Astrocyte (in vitro differentiated cells and primary cell): ENCODE data around the gene CDKN1C. TPM values are rescaled to one million over a fixed set of nuclear protein-coding genes. Genes with fewer than 3 reads are reported as not detected.

Experiments
- DNase-seq: peaks from one replicate; pipeline ENCODE4 v3.0.0-alpha.2; 2010; ENCODE audit warnings: low read depth
- FAIRE-seq: peaks from 2 replicates; lab custom pipeline; 2011; peaks lifted over from hg19 to GRCh38; lab: Jason Lieb, UNC
- H2AFZ ChIP-seq: 2 replicates; pipeline ENCODE4 v1.6.0; 2012; ENCODE audit warnings: low read depth, low read length, inconsistent platforms
- H3K27ac ChIP-seq: 2 replicates; pipeline ENCODE4 v1.5.1; 2011; ENCODE audit warnings: low read depth, low read length, inconsistent platforms
- H3K27me3 ChIP-seq: 2 replicates; pipeline ENCODE4 v1.6.0; 2011; ENCODE audit warnings: low read length, inconsistent platforms; ENCODE audit not compliant: insufficient read depth
- H3K36me3 ChIP-seq: 2 replicates; pipeline ENCODE4 v1.5.1; 2011; ENCODE audit warnings: low read length, inconsistent platforms; ENCODE audit not compliant: insufficient read depth
- H3K4me1 ChIP-seq: 2 replicates; pipeline ENCODE4 v1.5.1; 2011; ENCODE audit warnings: low read length, inconsistent platforms; ENCODE audit not compliant: insufficient read depth
- H3K4me2 ChIP-seq: 2 replicates; pipeline ENCODE4 v1.6.0; 2012; ENCODE audit warnings: low read length, inconsistent platforms
- H3K4me3 ChIP-seq: 2 replicates; pipeline ENCODE4 v1.5.1; 2011; ENCODE audit warnings: low read depth, mild to moderate bottlenecking, low read length, inconsistent platforms; ENCODE audit not compliant: insufficient read depth
- H3K79me2 ChIP-seq: 2 replicates; pipeline ENCODE4 v1.6.0; 2012; ENCODE audit warnings: mild to moderate bottlenecking, low read length, inconsistent platforms; ENCODE audit not compliant: insufficient read depth
- H3K9ac ChIP-seq: 2 replicates; pipeline ENCODE4 v1.6.0; 2012; ENCODE audit warnings: mild to moderate bottlenecking, low read length, inconsistent platforms
- H3K9me3 ChIP-seq: 2 replicates; pipeline ENCODE4 v1.5.1; 2012; ENCODE audit warnings: low read depth, mild to moderate bottlenecking, low read length, inconsistent platforms; ENCODE audit not compliant: insufficient read depth
- H4K20me1 ChIP-seq: 2 replicates; pipeline ENCODE4 v1.6.0; 2012; ENCODE audit warnings: low read length, inconsistent platforms; ENCODE audit not compliant: insufficient read depth
- H3K27ac Mint-ChIP-seq: one replicate; pipeline ENCODE4 v1.8.0; 2021; ENCODE audit warnings: mild to moderate bottlenecking, mixed read lengths; ENCODE audit not compliant: unreplicated experiment
- H3K27me3 Mint-ChIP-seq: one replicate; pipeline ENCODE4 v1.8.0; 2021; ENCODE audit warnings: low read depth, mixed read lengths; ENCODE audit not compliant: unreplicated experiment
- H3K36me3 Mint-ChIP-seq: one replicate; pipeline ENCODE4 v1.8.0; 2021; ENCODE audit warnings: low read depth, mixed read lengths; ENCODE audit not compliant: unreplicated experiment
- H3K4me1 Mint-ChIP-seq: one replicate; pipeline ENCODE4 v1.8.0; 2021; ENCODE audit warnings: low read depth, mixed read lengths; ENCODE audit not compliant: unreplicated experiment
- H3K4me3 Mint-ChIP-seq: one replicate; pipeline ENCODE4 v1.8.0; 2021; ENCODE audit warnings: mild to moderate bottlenecking, moderate library complexity, mixed read lengths; ENCODE audit not compliant: unreplicated experiment
- H3K9me3 Mint-ChIP-seq: one replicate; pipeline ENCODE4 v1.8.0; 2021; ENCODE audit warnings: mild to moderate bottlenecking, mixed read lengths; ENCODE audit not compliant: unreplicated experiment
- CTCF ChIP-seq: IDR thresholded peaks from 2 replicates; pipeline ENCODE4 v1.5.1; 2011; ENCODE audit warnings: low read depth, mild to moderate bottlenecking, inconsistent platforms, low read length, moderate library complexity; ENCODE audit not compliant: insufficient read depth
- EZH2 ChIP-seq: IDR thresholded peaks from 2 replicates; pipeline ENCODE4 v1.6.1; 2012; ENCODE audit warnings: mild to moderate bottlenecking, low read length, inconsistent platforms; ENCODE audit not compliant: insufficient read depth
- total RNA-seq: library from RNA; stranded (reverse); gene quantifications from 2 replicates; pipeline ENCODE4 v1.2.1, GENCODE V29; 2021

CDKN1C gene
- total RNA-seq, 1 donor from 2014 or later: 7.5 TPM

- no peak overlapping the region for H3K9ac ChIP-seq
- Mint-ChIP-seq H3K4me3 (no peak overlapping the region), H3K9me3 (peaks cover 25% of the 10 kb centered on the region), H3K4me1 (peaks cover 2% of the 10 kb centered on the region), H3K27me3 (peaks cover 57% of the 10 kb centered on the region), H3K27ac (no peak overlapping the region), H3K36me3 (peaks cover 4% of the 10 kb centered on the region)
- no peaks in the 10 kb centered on the region for H3K79me2 ChIP-seq
- H3K36me3 ChIP-seq: no peaks in the 10 kb centered on the region
- no peaks in the 10 kb centered on the region for H4K20me1 ChIP-seq
- peaks cover 37% of the 10 kb centered on the region for H3K27me3 ChIP-seq
- DNase-seq (no peak), FAIRE-seq (no peak)
- TF ChIP-seq CTCF (peak; percentile 10), EZH2 (no peak)
- H3K4me1 ChIP-seq: peaks cover 3% of the 10 kb centered on the region
- H3K4me3 ChIP-seq: no peak overlapping the region
- no peak overlapping the region for H2AFZ ChIP-seq
- no peak overlapping the region for H3K27ac ChIP-seq
- no peak overlapping the region for H3K4me2 ChIP-seq
- H3K9me3 ChIP-seq: peaks cover 4% of the 10 kb centered on the region
These were observed 15.1 kb downstream of the CDKN1C start for GRCh38 chr11:2870460-2870859.

GRCh38 chr11:2869561-2870427 is 15.8 kb downstream of the CDKN1C start:
- peaks cover 2% of the 10 kb centered on the region for H3K4me1 Mint-ChIP-seq
- no peak for TF ChIP-seq CTCF
- peak; percentile 95 for TF ChIP-seq EZH2
- peaks cover 3% of the 10 kb centered on the region for H3K4me1 ChIP-seq
- no peak overlapping the region for H2AFZ ChIP-seq
- H3K27ac Mint-ChIP-seq: no peak overlapping the region
- H3K79me2 ChIP-seq: no peaks in the 10 kb centered on the region
- H3K27ac ChIP-seq: no peak overlapping the region
- H3K9ac ChIP-seq: no peak overlapping the region
- FAIRE-seq (no peak), DNase-seq (no peak)
- no peak overlapping the region for H3K4me3 Mint-ChIP-seq
- H3K9me3 ChIP-seq: peaks cover 4% of the 10 kb centered on the region
- H3K9me3 Mint-ChIP-seq: peaks cover 22% of the 10 kb centered on the region
- H3K4me3 ChIP-seq: no peak overlapping the region
- H3K27me3 Mint-ChIP-seq: peaks cover 56% of the 10 kb centered on the region
- H4K20me1 ChIP-seq: no peaks in the 10 kb centered on the region
- H3K36me3 ChIP-seq: no peaks in the 10 kb centered on the region
- peaks cover 4% of the 10 kb centered on the region for H3K36me3 Mint-ChIP-seq
- H3K4me2 ChIP-seq: no peak overlapping the region
- peaks cover 35% of the 10 kb centered on the region for H3K27me3 ChIP-seq

GRCh38 chr11:2869134-2869526 is 16.4 kb downstream of the CDKN1C start:
- Histone ChIP-seq H3K4me1 (peaks cover 3% of the 10 kb centered on the region), H4K20me1 (no peaks in the 10 kb centered on the region), H3K27ac (no peak overlapping the region), H3K36me3 (no peaks in the 10 kb centered on the region), H3K4me2 (peak overlapping the region; percentile 64), H3K9ac (no peak overlapping the region), H3K4me3 (no peak overlapping the region), H3K27me3 (peaks cover 35% of the 10 kb centered on the region), H2AFZ (no peak overlapping the region), H3K9me3 (peaks cover 4% of the 10 kb centered on the region), H3K79me2 (no peaks in the 10 kb centered on the region)
- Mint-ChIP-seq H3K4me1 (peaks cover 2% of the 10 kb centered on the region), H3K36me3 (peaks cover 2% of the 10 kb centered on the region), H3K27ac (no peak overlapping the region), H3K9me3 (peaks cover 17% of the 10 kb centered on the region), H3K4me3 (no peak overlapping the region), H3K27me3 (peaks cover 59% of the 10 kb centered on the region)
- TF ChIP-seq EZH2 (no peak), CTCF (no peak)
- no peak for FAIRE-seq
- DNase-seq: no peak
